WTC11 (cell line): ENCODE measurements around the gene LINC00237. TPM values are rescaled to one million over a fixed set of nuclear protein-coding genes. Genes with fewer than 3 reads are reported as not detected.
A peak's percentile ranks its signal among the peaks of the same experiment; 100 is the strongest.

Source experiments
- CBFB ChIP-seq: sonication (generic); formaldehyde crosslinking; IDR thresholded peaks from 2 replicates; pipeline ENCODE4 v1.8.1; 2022; ENCODE audit warnings: mild to moderate bottlenecking, low read depth, missing genetic modification reagents
- E2F5 ChIP-seq: sonication (generic); formaldehyde crosslinking; IDR thresholded peaks from 2 replicates; pipeline ENCODE4 v1.8.1; 2022; ENCODE audit warnings: mild to moderate bottlenecking, moderate library complexity, missing genetic modification reagents
- EMX1 ChIP-seq: fragments of 250-450 bp; sonication (Bioruptor Pico); IDR thresholded peaks from 2 replicates; pipeline ENCODE4 v1.8.0; 2021; ENCODE audit warnings: mild to moderate bottlenecking
- ERG ChIP-seq: fragments of 250-450 bp; sonication (Bioruptor Pico); IDR thresholded peaks from 2 replicates; pipeline ENCODE4 v1.8.0; 2021; ENCODE audit warnings: mild to moderate bottlenecking
- ETV6 ChIP-seq: sonication (generic); formaldehyde crosslinking; IDR thresholded peaks from 2 replicates; pipeline ENCODE4 v1.8.1; 2022; ENCODE audit warnings: mild to moderate bottlenecking, missing genetic modification reagents
- GTF2I ChIP-seq: fragments of 250-450 bp; sonication (Bioruptor Pico); conservative IDR thresholded peaks from 2 replicates; pipeline ENCODE4 v1.4.0; 2021; ENCODE audit warnings: mild to moderate bottlenecking
- NR1H2 ChIP-seq: sonication (generic); formaldehyde crosslinking; IDR thresholded peaks from 2 replicates; pipeline ENCODE4 v1.9.0; 2021; ENCODE audit warnings: mild to moderate bottlenecking, moderate library complexity, missing genetic modification reagents
- OVOL2 ChIP-seq: fragments of 250-450 bp; sonication (Bioruptor Pico); IDR thresholded peaks from 2 replicates; pipeline ENCODE4 v1.9.0; 2021; ENCODE audit warnings: mild to moderate bottlenecking, borderline replicate concordance
- PRRX2 ChIP-seq: fragments of 250-450 bp; sonication (Bioruptor Pico); IDR thresholded peaks from 2 replicates; pipeline ENCODE4 v1.8.0; 2021; ENCODE audit warnings: mild to moderate bottlenecking
- STAT6 ChIP-seq: sonication (generic); formaldehyde crosslinking; conservative IDR thresholded peaks from 2 replicates; pipeline ENCODE4 v1.8.1; 2023; ENCODE audit warnings: mild to moderate bottlenecking, low read depth, missing genetic modification reagents, moderate library complexity
- TCF7 ChIP-seq: sonication (generic); formaldehyde crosslinking; IDR thresholded peaks from 2 replicates; pipeline ENCODE4 v1.8.0; 2022; ENCODE audit warnings: mild to moderate bottlenecking, low read depth, missing genetic modification reagents, moderate library complexity
- TEAD1 ChIP-seq: sonication (generic); formaldehyde crosslinking; IDR thresholded peaks from 2 replicates; pipeline ENCODE4 v1.8.0; 2022; ENCODE audit warnings: mild to moderate bottlenecking, missing genetic modification reagents
- TEAD4 ChIP-seq: sonication (generic); formaldehyde crosslinking; IDR thresholded peaks from 2 replicates; pipeline ENCODE4 v1.8.0; 2022; ENCODE audit warnings: mild to moderate bottlenecking, missing genetic modification reagents
- ZNF317 ChIP-seq: sonication (generic); formaldehyde crosslinking; IDR thresholded peaks from 2 replicates; pipeline ENCODE4 v1.8.1; 2023; ENCODE audit warnings: low read depth, mild to moderate bottlenecking, moderate library complexity, missing genetic modification reagents, borderline replicate concordance
- ZNF396 ChIP-seq: fragments of 250-450 bp; sonication (Bioruptor Pico); IDR thresholded peaks from 2 replicates; pipeline ENCODE4 v1.8.0; 2021; ENCODE audit warnings: mild to moderate bottlenecking, moderate library complexity, borderline replicate concordance
- ZNF532 ChIP-seq: fragments of 250-450 bp; sonication (Bioruptor Pico); IDR thresholded peaks from 2 replicates; pipeline ENCODE4 v1.9.0; 2021; ENCODE audit warnings: mild to moderate bottlenecking, borderline replicate concordance
- ZSCAN18 ChIP-seq: fragments of 250-450 bp; sonication (Bioruptor Pico); IDR thresholded peaks from 2 replicates; pipeline ENCODE4 v2.1.2; 2022; ENCODE audit warnings: mild to moderate bottlenecking, moderate library complexity
- total RNA-seq: library from RNA; stranded (reverse); gene quantifications from 3 replicates; pipeline ENCODE4 v1.2.3, GENCODE V29; 2021

Gene LINC00237
- total RNA-seq, 1 experiment from 2014 or later: 3.1 TPM

- TF ChIP-seq NR1H2 (CRISPR knock-in tag) (no peak), TEAD1 (peak; percentile 55; the same call in 1 of the 2 replicates), ZSCAN18 (CRISPR knock-in tag) (no peak), E2F5 (CRISPR knock-in tag) (no peak), TEAD4 (no peak), EMX1 (CRISPR knock-in tag) (no peak), ZNF396 (CRISPR knock-in tag) (no peak), ZNF532 (no peak), ERG (CRISPR knock-in tag) (no peak), PRRX2 (CRISPR knock-in tag) (no peak), OVOL2 (CRISPR knock-in tag) (no peak), STAT6 (CRISPR knock-in tag) (no peak), CBFB (no peak), ETV6 (CRISPR knock-in tag) (no peak), ZNF317 (CRISPR knock-in tag) (no peak), TCF7 (CRISPR knock-in tag) (peak; percentile 86; the same call in 1 of the 2 replicates), GTF2I (CRISPR knock-in tag) (no peak)
Measured at GRCh38 chr20:21102603-21103311, 3.4 kb downstream of the LINC00237 start (continued).
